ENCODE results near the gene THOC7. TPM values are rescaled to one million over a fixed set of nuclear protein-coding genes. Genes with fewer than 3 reads are reported as not detected.

The THOC7 gene
- total RNA-seq, 1 experiment from 2014 or later = 78.3 TPM

GRCh38 chr3:63832395-63832794 is 31.2 kb downstream of the THOC7 start:
- H3K36me3 ChIP-seq (ENCODE audit: control insufficient read depth, insufficient read depth, low read length) = no peaks in the 10 kb centered on the region
- Mint-ChIP-seq H3K27me3 (ENCODE audit: insufficient read depth, unreplicated experiment) (no peaks in the 10 kb centered on the region), H3K27ac (ENCODE audit: unreplicated experiment) (no peak overlapping the region), H3K4me1 (ENCODE audit: low read depth, unreplicated experiment) (no peaks in the 10 kb centered on the region), H3K36me3 (ENCODE audit: insufficient read depth, unreplicated experiment) (peaks cover 17% of the 10 kb centered on the region), H3K9me3 (ENCODE audit: unreplicated experiment) (no peaks in the 10 kb centered on the region), H3K4me3 (ENCODE audit: unreplicated experiment) (no peak overlapping the region)
- DNase-seq = no peak
- intact Hi-C loops (cut with micrococcal nuclease; ENCODE audit: unreplicated experiment) = no loop called here
- CTCF ChIA-PET = no interaction called here
- BruUV-seq (replicated peaks) = no TSS peak
- no peaks in the 10 kb centered on the region for H3K9me3 ChIP-seq
- no peaks in the 10 kb centered on the region for H3K4me1 ChIP-seq
- no peak for TF ChIP-seq CTCF (IDR thresholded peaks at IDR 0.05; ENCODE audit: insufficient read depth in 1 of 2, low read depth in 1 of 2, low read length in 1 of 2, severe bottlenecking in 1 of 2, unreplicated experiment in 1 of 2)
- POLR2A ChIA-PET = no interaction called here
- no peaks in the 10 kb centered on the region for H3K27me3 ChIP-seq (replicated peaks; ENCODE audit: control insufficient read depth, insufficient read depth, low read length)
- no peak overlapping the region for H3K4me3 ChIP-seq (ENCODE audit: low read depth, low read length)

GRCh38 chr3:63830526-63830925 is 33.1 kb downstream of the THOC7 start:
- POLR2A ChIA-PET = no interaction called here
- peaks cover 17% of the 10 kb centered on the region for H3K36me3 Mint-ChIP-seq (ENCODE audit: insufficient read depth, unreplicated experiment)

GRCh38 chr3:63824309-63824708 is 39.3 kb downstream of the THOC7 start:
- ChIA-PET CTCF (no interaction called here), POLR2A (no interaction called here)

More at GRCh38 chr3:63830526-63830925, 33.1 kb downstream of the THOC7 start:
- intact Hi-C loops (cut with micrococcal nuclease; ENCODE audit: unreplicated experiment) = no loop called here
- Mint-ChIP-seq H3K4me3 (ENCODE audit: unreplicated experiment) (no peak overlapping the region), H3K27ac (ENCODE audit: unreplicated experiment) (no peak overlapping the region), H3K27me3 (ENCODE audit: insufficient read depth, unreplicated experiment) (no peaks in the 10 kb centered on the region), H3K9me3 (ENCODE audit: unreplicated experiment) (no peaks in the 10 kb centered on the region), H3K4me1 (ENCODE audit: low read depth, unreplicated experiment) (no peaks in the 10 kb centered on the region)
- no peak overlapping the region for H3K4me3 ChIP-seq (ENCODE audit: low read depth, low read length)
- BruUV-seq (replicated peaks) = no TSS peak
- no peaks in the 10 kb centered on the region for H3K36me3 ChIP-seq (ENCODE audit: control insufficient read depth, insufficient read depth, low read length)
- H3K27me3 ChIP-seq (replicated peaks; ENCODE audit: control insufficient read depth, insufficient read depth, low read length) = no peaks in the 10 kb centered on the region
- no peaks in the 10 kb centered on the region for H3K9me3 ChIP-seq
- no peaks in the 10 kb centered on the region for H3K4me1 ChIP-seq
- TF ChIP-seq CTCF (IDR thresholded peaks at IDR 0.05; ENCODE audit: insufficient read depth in 1 of 2, low read depth in 1 of 2, low read length in 1 of 2, severe bottlenecking in 1 of 2, unreplicated experiment in 1 of 2) = no peak
- CTCF ChIA-PET = no interaction called here
- no peak for DNase-seq

More at GRCh38 chr3:63824309-63824708, 39.3 kb downstream of the THOC7 start:
- Mint-ChIP-seq H3K27me3 (ENCODE audit: insufficient read depth, unreplicated experiment) (no peaks in the 10 kb centered on the region), H3K4me3 (ENCODE audit: unreplicated experiment) (no peak overlapping the region), H3K4me1 (ENCODE audit: low read depth, unreplicated experiment) (no peaks in the 10 kb centered on the region), H3K9me3 (ENCODE audit: unreplicated experiment) (no peaks in the 10 kb centered on the region), H3K36me3 (ENCODE audit: insufficient read depth, unreplicated experiment) (peaks cover 6% of the 10 kb centered on the region), H3K27ac (ENCODE audit: unreplicated experiment) (no peak overlapping the region)
- Histone ChIP-seq H3K36me3 (ENCODE audit: control insufficient read depth, insufficient read depth, low read length) (no peaks in the 10 kb centered on the region), H3K4me1 (no peaks in the 10 kb centered on the region), H3K27me3 (replicated peaks; ENCODE audit: control insufficient read depth, insufficient read depth, low read length) (no peaks in the 10 kb centered on the region), H3K9me3 (no peaks in the 10 kb centered on the region), H3K4me3 (ENCODE audit: low read depth, low read length) (no peak overlapping the region)
- no peak for TF ChIP-seq CTCF (IDR thresholded peaks at IDR 0.05; ENCODE audit: insufficient read depth in 1 of 2, low read depth in 1 of 2, low read length in 1 of 2, severe bottlenecking in 1 of 2, unreplicated experiment in 1 of 2)
- DNase-seq = no peak
- no TSS peak for BruUV-seq (replicated peaks)
- intact Hi-C loops (cut with micrococcal nuclease; ENCODE audit: unreplicated experiment) = no loop called here
